HepG2 (cell line): ENCODE measurements around the gene GPATCH11. TPM values are rescaled to one million over a fixed set of nuclear protein-coding genes. Genes with fewer than 3 reads are reported as not detected.

Experiments used
- ATAC-seq: fragments of 200-7000 bp; cut with Tn5 transposase; 3 replicates; pipeline ENCODE4 v1.9.1; 2020; ENCODE audit warnings: mild to moderate bottlenecking, moderate library complexity
- BruUV-seq: library from RNA; stranded (reverse); fragments of 400-500 nt; replicated peaks from 2 replicates; lab custom pipeline; 2021; lab: Mats Ljungman, UMichigan
- CTCF ChIA-PET: fragments of 300-600 bp; formaldehyde crosslinking; extraction: SDS; loops from one replicate; lab custom pipeline; 2021; ENCODE audit warnings: low total read pairs, inconsistent platforms, low intra/inter-chr PET ratio; lab: Yijun Ruan, JAX
- POLR2A ChIA-PET: fragments of 350-600 bp; sonication (Branson Sonifier 250); formaldehyde crosslinking; loops from one replicate; lab custom pipeline; 2020; ENCODE audit warnings: antibody characterized with exemption, inconsistent platforms; lab: Yijun Ruan, JAX
- DNase-seq: peaks from one replicate; pipeline ENCODE4 v3.0.0-alpha.2; 2015; ENCODE audit warnings: low spot score
- FAIRE-seq: peaks from 3 replicates; lab custom pipeline; 2011; peaks lifted over from hg19 to GRCh38; lab: Jason Lieb, UNC
- H2AFZ ChIP-seq: one replicate; pipeline ENCODE4 v1.6.1; 2011; ENCODE audit warnings: low read length, inconsistent platforms
- H3K27ac ChIP-seq: fragments of 300-600 bp; 3 replicates; pipeline ENCODE4 v1.8.0; 2011; ENCODE audit warnings: mixed run types, mild to moderate bottlenecking, mixed read lengths, low read length, inconsistent platforms; ENCODE audit not compliant: insufficient read depth; ENCODE audit errors: extremely low read length
- H3K27me3 ChIP-seq, 2 experiments: fragments of 200-600 bp in 1 of 2; 2 replicates in 1 of 2; 3 replicates in 1 of 2; pipeline versions ENCODE4 v1.6.0 to v1.8.0; 2011; ENCODE audit warnings: low read length in 2 of 2, mild to moderate bottlenecking in 2 of 2, moderate library complexity in 2 of 2, inconsistent platforms in 1 of 2; ENCODE audit not compliant: insufficient read depth in 2 of 2, control insufficient read depth in 1 of 2
- H3K36me3 ChIP-seq, 2 experiments: fragments of 200-600 bp in 1 of 2; replicated peaks in 1 of 2; 2 replicates in 1 of 2; 3 replicates in 1 of 2; pipeline versions ENCODE4 v1.5.1 to v1.8.0; 2011; ENCODE audit warnings: low read length in 2 of 2, inconsistent platforms in 1 of 2; ENCODE audit not compliant: insufficient read depth in 2 of 2, control insufficient read depth in 1 of 2
- H3K4me1 ChIP-seq: 2 replicates; pipeline ENCODE4 v1.5.1; 2012; ENCODE audit warnings: low read length, inconsistent platforms; ENCODE audit not compliant: insufficient read depth
- H3K4me2 ChIP-seq: 2 replicates; pipeline ENCODE4 v1.6.0; 2011; ENCODE audit warnings: low read depth, low read length, inconsistent platforms
- H3K4me3 ChIP-seq, 3 experiments: fragments of 200-600 bp in 1 of 3; sonication (generic), shearing (Covaris generic) in 1 of 3; replicated peaks in 1 of 3; 2 replicates each; pipeline ENCODE4 v1.5.1; 2011 to 2016; ENCODE audit warnings: low read length in 3 of 3, inconsistent platforms in 2 of 3, low read depth in 2 of 3, mild to moderate bottlenecking in 2 of 3, control low read depth in 1 of 3, mixed read lengths in 1 of 3; ENCODE audit not compliant: insufficient read depth in 1 of 3
- H3K79me2 ChIP-seq: one replicate; pipeline ENCODE4 v1.6.1; 2011; ENCODE audit warnings: low read length, inconsistent platforms; ENCODE audit not compliant: insufficient read depth
- H3K9ac ChIP-seq: 2 replicates; pipeline ENCODE4 v1.6.0; 2011; ENCODE audit warnings: mild to moderate bottlenecking, low read depth, low read length, inconsistent platforms; ENCODE audit not compliant: insufficient read depth
- H3K9me3 ChIP-seq: 2 replicates; pipeline ENCODE4 v1.5.1; 2012; ENCODE audit warnings: mild to moderate bottlenecking, low read length
- H4K20me1 ChIP-seq: 2 replicates; pipeline ENCODE4 v1.6.0; 2011; ENCODE audit warnings: inconsistent platforms, mild to moderate bottlenecking, low read length, moderate library complexity; ENCODE audit not compliant: insufficient read depth
- AGO2 ChIP-seq: fragments of 200-400 bp; formaldehyde crosslinking; optimal IDR thresholded peaks from 2 replicates; pipeline ENCODE3; 2017; ENCODE audit warnings: mild to moderate bottlenecking, low read depth, low read length, moderate library complexity
- ATF7 ChIP-seq, 2 experiments: fragments of 450-650 bp in 1 of 2; sonication (generic) in 1 of 2; formaldehyde crosslinking in 1 of 2; IDR thresholded peaks; 2 replicates each; pipeline versions ENCODE4 v1.4.0 to v1.6.1; 2016 to 2020; ENCODE audit warnings: antibody characterized with exemption in 1 of 2, mild to moderate bottlenecking in 1 of 2, missing genetic modification reagents in 1 of 2
- DMAP1 ChIP-seq: IDR thresholded peaks from 2 replicates; pipeline ENCODE4 v1.6.1; 2016
- GATAD2A ChIP-seq: IDR thresholded peaks from 2 replicates; pipeline ENCODE4 v1.6.1; 2016
- KLF9 ChIP-seq: IDR thresholded peaks from 2 replicates; pipeline ENCODE4 v1.6.1; 2016; ENCODE audit warnings: low read depth
- MBD4 ChIP-seq: IDR thresholded peaks from 2 replicates; pipeline ENCODE4 v1.6.1; 2012; ENCODE audit warnings: low read length, inconsistent platforms, borderline replicate concordance
- MED1 ChIP-seq: sonication (generic); formaldehyde crosslinking; IDR thresholded peaks from 2 replicates; pipeline ENCODE4 v1.4.0; 2020; ENCODE audit warnings: missing genetic modification reagents
- NCOA1 ChIP-seq: sonication (generic); formaldehyde crosslinking; IDR thresholded peaks from 2 replicates; pipeline ENCODE4 v1.9.0; 2021; ENCODE audit warnings: missing genetic modification reagents
- PLRG1 ChIP-seq: fragments of 450-650 bp; conservative IDR thresholded peaks from 2 replicates; pipeline ENCODE4 v1.6.1; 2016
- REPIN1 ChIP-seq: sonication (generic); formaldehyde crosslinking; IDR thresholded peaks from 2 replicates; pipeline ENCODE4 v1.8.0; 2022; ENCODE audit warnings: missing genetic modification reagents, low read depth, mild to moderate bottlenecking, borderline replicate concordance
- SRY ChIP-seq: sonication (generic); formaldehyde crosslinking; IDR thresholded peaks from 2 replicates; pipeline ENCODE4 v1.8.0; 2022; ENCODE audit warnings: mild to moderate bottlenecking, missing genetic modification reagents
- XRCC5 ChIP-seq: fragments of 200-400 bp; formaldehyde crosslinking; optimal IDR thresholded peaks from 2 replicates; pipeline ENCODE3; 2017; ENCODE audit warnings: mild to moderate bottlenecking, low read length
- ZBED4 ChIP-seq: sonication (generic); formaldehyde crosslinking; IDR thresholded peaks from 2 replicates; pipeline ENCODE4 v1.4.0; 2020; ENCODE audit warnings: missing genetic modification reagents, borderline replicate concordance
- ZNF343 ChIP-seq: sonication (generic); formaldehyde crosslinking; IDR thresholded peaks from 2 replicates; pipeline ENCODE4 v1.4.0; 2020; ENCODE audit warnings: mild to moderate bottlenecking, missing genetic modification reagents
- ZNF44 ChIP-seq: sonication (generic); formaldehyde crosslinking; IDR thresholded peaks from 2 replicates; pipeline ENCODE4 v1.5.1; 2020; ENCODE audit warnings: mild to moderate bottlenecking, missing genetic modification reagents
- ZNF740 ChIP-seq: sonication (generic); formaldehyde crosslinking; IDR thresholded peaks from 2 replicates; pipeline ENCODE4 v1.4.0; 2020; ENCODE audit warnings: missing genetic modification reagents
- WGBS: methylation state at CpG from one replicate; pipeline ENCODE4 v1.1.6; 2017; ENCODE audit warnings: low lambda C conversion rate; 5-methylcytosine and 5-hydroxymethylcytosine counted together
- in situ Hi-C: cut with HindIII; loops from 2 replicates; pipeline ENCODE4 v1.10.0; 2017; ENCODE audit warnings: low pct_unique_long_range_greater_than_20kb; ENCODE audit not compliant: extremely low pct_ligation_motif_present
- intact Hi-C: fragments of 100-400 bp; cut with micrococcal nuclease; formaldehyde crosslinking; loops from one replicate; pipeline ENCODE4 v1.10.0; 2022; ENCODE audit not compliant: unreplicated experiment
- polyA plus RNA-seq, 8 experiments: library from polyadenylated mRNA; depleted of rRNA in 3 of 8; stranded (reverse) in 7 of 8; unstranded in 1 of 8; fragments of >200 nt; fragmentation: Illumina TruSeq in 4 of 8; extraction: Trizol in 4 of 8; gene quantifications; 2 replicates each; pipeline versions ENCODE4 v1.2.1 to v1.2.3, GENCODE V29; 2011 to 2016; ENCODE audit warnings: low read depth in 4 of 8, missing spikeins in 1 of 8, mixed read lengths in 1 of 8; ENCODE audit not compliant: insufficient read depth in 1 of 8
- total RNA-seq, 5 experiments: library from RNA; depleted of rRNA; stranded (reverse); fragments of >200 nt; fragmentation: Illumina TruSeq; extraction: Trizol; gene quantifications; 2 replicates each; pipeline ENCODE4 v1.2.3, GENCODE V29; 2016; ENCODE audit warnings: low read depth in 1 of 5

Gene GPATCH11
- total and polyA plus RNA-seq, 2 of the 13 experiments (the other 11 are each of a cell fraction or from before 2014, with no cell fraction given), result 3.8 to 8.7 TPM

- no peak for TF ChIP-seq DMAP1
- no peak for TF ChIP-seq KLF9 (CRISPR knock-in tag)
- no peak for TF ChIP-seq MBD4
- TF ChIP-seq SRY (CRISPR knock-in tag), result no peak
- TF ChIP-seq PLRG1, result no peak
- no peak for TF ChIP-seq ZNF343 (CRISPR knock-in tag)
- no peak for TF ChIP-seq ZNF740 (CRISPR knock-in tag)
- TF ChIP-seq NCOA1 (CRISPR knock-in tag), result no peak
Measured at GRCh38 chr2:37096568-37096967, 12.2 kb downstream of the GPATCH11 start (continued).

- in situ Hi-C loops, result no loop called here
- no peaks in the 10 kb centered on the region for H3K9me3 ChIP-seq
- BruUV-seq, result no TSS peak
- no peaks in the 10 kb centered on the region for H3K27me3 ChIP-seq
- no peaks in the 10 kb centered on the region for H4K20me1 ChIP-seq
- FAIRE-seq, result no peak
- TF ChIP-seq ZBED4 (no peak), REPIN1 (CRISPR knock-in tag) (no peak), GATAD2A (CRISPR knock-in tag) (no peak), XRCC5 (no peak), MED1 (no peak), AGO2 (no peak), MBD4 (no peak), ZNF44 (CRISPR knock-in tag) (no peak), ATF7 (IDR thresholded peaks at IDR 0.05) (no peak), ATF7 (CRISPR knock-in tag; IDR thresholded peaks at IDR 0.05) (no peak)
- no peaks in the 10 kb centered on the region for H3K79me2 ChIP-seq
- no peak for DNase-seq
- H3K27ac ChIP-seq, result no peak overlapping the region
- H3K4me2 ChIP-seq, result no peak overlapping the region
- CTCF ChIA-PET, result no interaction called here
- no peak overlapping the region for H2AFZ ChIP-seq
- POLR2A ChIA-PET, result no interaction called here
- peaks cover 3% of the 10 kb centered on the region for H3K4me1 ChIP-seq
- intact Hi-C loops, result no loop called here
- peaks cover 3 to 11% of the 10 kb centered on the region in 2 experiments for H3K36me3 ChIP-seq
- H3K4me3 ChIP-seq, result no peak overlapping the region
- 94% methylated on average over 4 of the region's 4 CpGs for WGBS
- H3K9ac ChIP-seq, result no peak overlapping the region
- no peak for ATAC-seq
Measured at GRCh38 chr2:37098416-37099118, 14.2 kb downstream of the GPATCH11 start.
